ENCODE results near the gene NFAM1.

DNA sequence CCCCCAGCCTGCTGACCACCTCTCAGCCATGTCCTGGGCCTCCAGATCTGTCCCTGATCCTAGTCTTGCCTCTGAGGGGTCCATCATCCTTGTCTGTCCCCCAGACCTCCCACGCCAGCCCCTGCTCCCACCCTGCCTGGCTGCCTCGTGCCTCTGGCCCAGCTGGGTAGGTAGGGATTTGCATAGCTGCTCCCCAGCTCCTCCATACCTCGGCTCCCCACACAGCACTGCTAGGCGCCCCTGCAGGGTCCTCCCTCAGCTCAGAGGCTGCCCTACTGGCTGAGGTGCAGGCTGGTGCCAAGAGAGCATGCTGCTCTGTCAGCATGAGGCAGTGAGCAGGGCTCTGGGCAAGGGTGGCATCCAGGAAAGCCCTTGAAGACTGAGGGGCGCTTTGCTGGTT lies 47.7 kb downstream of the NFAM1 start:
- TF ChIP-seq, protein P1, sequence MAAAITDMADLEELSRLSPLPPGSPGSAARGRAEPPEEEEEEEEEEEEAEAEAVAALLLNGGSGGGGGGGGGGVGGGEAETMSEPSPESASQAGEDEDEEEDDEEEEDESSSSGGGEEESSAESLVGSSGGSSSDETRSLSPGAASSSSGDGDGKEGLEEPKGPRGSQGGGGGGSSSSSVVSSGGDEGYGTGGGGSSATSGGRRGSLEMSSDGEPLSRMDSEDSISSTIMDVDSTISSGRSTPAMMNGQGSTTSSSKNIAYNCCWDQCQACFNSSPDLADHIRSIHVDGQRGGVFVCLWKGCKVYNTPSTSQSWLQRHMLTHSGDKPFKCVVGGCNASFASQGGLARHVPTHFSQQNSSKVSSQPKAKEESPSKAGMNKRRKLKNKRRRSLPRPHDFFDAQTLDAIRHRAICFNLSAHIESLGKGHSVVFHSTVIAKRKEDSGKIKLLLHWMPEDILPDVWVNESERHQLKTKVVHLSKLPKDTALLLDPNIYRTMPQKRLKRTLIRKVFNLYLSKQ (tag by site-specific recombination; IDR thresholded peaks at IDR 0.05; ENCODE audit: borderline replicate concordance), result no peak
- TF ChIP-seq, protein P2, sequence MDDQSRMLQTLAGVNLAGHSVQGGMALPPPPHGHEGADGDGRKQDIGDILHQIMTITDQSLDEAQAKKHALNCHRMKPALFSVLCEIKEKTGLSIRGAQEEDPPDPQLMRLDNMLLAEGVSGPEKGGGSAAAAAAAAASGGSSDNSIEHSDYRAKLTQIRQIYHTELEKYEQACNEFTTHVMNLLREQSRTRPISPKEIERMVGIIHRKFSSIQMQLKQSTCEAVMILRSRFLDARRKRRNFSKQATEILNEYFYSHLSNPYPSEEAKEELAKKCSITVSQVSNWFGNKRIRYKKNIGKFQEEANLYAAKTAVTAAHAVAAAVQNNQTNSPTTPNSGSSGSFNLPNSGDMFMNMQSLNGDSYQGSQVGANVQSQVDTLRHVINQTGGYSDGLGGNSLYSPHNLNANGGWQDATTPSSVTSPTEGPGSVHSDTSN (CRISPR knock-in tag; IDR thresholded peaks at IDR 0.05), result no peak

Data from HEK293 (cell line).